Activated CD4-positive, CD25-positive, alpha-beta regulatory T cell treated with anti-CD3 and anti-CD28 coated beads, Interleukin-2, amount 50 U/mL, for 72 hours (primary cell): ENCODE measurements around the gene PALLD.
"Not testable (repeated sequence)": the region's sequence is repeated elsewhere in the genome, so short reads cannot be mapped to it uniquely, and the experiment has no call there.

ENCODE experiments used
- DNase-seq: peaks from one replicate; pipeline ENCODE4 v3.0.0; 2021

Gene PALLD

GRCh38 chr4:168805341-168805740 is 308.5 kb downstream of the PALLD start:
- no peak for DNase-seq

DNA sequence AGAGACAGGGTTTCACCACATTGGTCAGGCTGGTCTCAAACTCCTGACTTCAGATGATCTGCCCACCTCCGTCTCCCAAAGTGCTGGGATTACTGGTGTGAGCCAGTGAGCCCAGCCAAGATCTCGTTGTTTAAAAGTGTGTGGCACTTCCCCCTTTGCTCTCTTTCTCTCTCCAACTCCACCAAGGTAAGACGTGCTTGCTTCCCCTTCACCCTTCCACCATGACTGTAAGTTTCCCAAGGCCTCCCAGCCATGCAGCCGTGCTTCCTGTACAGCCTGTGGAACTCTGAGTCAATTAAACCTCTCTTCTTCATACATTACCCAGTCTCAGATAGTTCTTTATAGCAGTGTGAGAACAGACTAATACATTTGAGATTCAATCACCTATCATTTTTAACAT is 309.4 kb downstream of the PALLD start:
- not testable (repeated sequence) for DNase-seq

- no peak for DNase-seq
Measured at GRCh38 chr4:168811207-168811606, 314.4 kb downstream of the PALLD start.

DNA sequence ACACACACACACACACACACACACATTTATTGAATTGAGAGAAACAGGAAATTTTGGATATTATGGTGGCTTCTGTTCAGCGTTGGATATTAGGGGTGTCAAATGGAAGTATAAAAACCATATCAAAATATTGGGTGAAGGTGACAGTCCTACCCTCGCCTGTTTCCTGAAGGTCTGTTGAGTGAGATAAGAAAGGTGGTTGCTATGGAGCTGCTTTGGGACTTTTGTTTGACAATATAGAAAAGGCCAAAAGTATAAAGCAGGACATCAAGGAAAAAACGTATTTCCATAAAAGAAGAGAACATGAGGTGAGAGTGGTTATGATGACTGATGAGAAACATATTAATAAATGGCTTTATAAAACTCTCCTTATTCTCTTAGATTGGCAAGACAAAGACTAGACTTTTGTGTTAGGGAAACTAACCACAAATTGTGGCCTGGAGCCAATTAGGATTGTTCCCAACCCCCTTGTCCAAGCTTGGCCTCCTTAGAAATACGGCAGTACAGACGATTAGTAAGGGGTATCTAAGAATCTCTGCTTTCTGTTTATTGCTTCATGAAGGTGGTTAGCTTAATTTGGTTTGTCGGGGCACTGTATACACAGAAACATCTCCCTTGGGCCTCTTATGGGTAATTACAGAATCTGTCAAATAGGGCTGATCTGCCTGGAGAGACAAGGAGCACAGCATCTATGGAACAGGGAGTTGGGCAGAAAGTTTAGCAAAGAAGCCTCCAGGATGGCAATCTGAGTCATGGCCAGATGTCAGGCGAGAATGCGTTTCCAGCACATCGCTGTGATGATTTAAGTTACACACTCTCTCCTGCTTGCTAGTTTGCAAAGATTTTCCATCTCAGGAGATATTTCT is 315.2 kb downstream of the PALLD start:
- no peak for DNase-seq

- DNase-seq: no peak
Measured at GRCh38 chr4:168812806-168813205, 316.0 kb downstream of the PALLD start.

DNA sequence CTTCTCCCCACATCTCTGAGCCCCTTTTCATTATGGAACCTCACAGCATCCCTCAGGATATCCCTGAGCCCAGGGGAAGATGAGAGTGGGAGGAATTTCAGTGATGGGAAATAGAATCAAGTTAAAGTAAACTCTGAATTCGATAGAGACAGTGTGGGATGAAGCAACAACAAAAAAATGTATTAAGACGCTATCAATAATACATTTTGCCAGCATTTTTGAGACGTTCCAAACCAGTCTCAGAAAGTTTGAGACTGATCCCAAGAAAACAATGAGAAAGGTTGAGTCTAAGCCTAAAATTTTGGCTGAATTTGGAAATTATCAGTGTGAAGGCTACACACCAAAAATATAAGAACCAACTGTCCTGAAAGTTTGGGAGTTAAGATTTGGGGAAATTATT is 317.0 kb downstream of the PALLD start:
- DNase-seq: no peak

- no peak for DNase-seq
Measured at GRCh38 chr4:168815379-168816345, 318.8 kb downstream of the PALLD start.

- no peak for DNase-seq
Measured at GRCh38 chr4:168817370-168817769, 320.5 kb downstream of the PALLD start.

DNA sequence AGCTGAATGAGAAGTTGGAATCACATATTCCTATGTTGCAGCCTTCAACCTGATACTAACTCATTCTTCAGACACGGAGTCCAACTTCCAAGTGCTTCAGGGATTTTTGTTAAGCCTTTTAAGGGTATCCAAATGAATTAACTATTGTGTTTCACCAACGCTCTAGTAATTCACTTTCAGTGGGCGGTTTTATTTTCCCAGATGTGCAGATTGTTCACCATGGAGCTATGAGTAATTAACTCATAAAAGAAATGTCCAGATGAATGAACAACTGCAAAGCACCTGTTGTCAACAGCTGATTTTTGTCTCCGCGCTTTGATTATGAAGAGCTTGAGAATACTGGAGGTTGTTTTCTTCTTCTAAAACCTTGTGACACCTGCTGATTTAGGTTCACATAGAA is 325.6 kb downstream of the PALLD start:
- DNase-seq: no peak

GRCh38 chr4:168825975-168826374 is 329.1 kb downstream of the PALLD start:
- DNase-seq: no peak

GRCh38 chr4:168826620-168827019 is 329.8 kb downstream of the PALLD start:
- no peak for DNase-seq

- DNase-seq: no peak
Measured at GRCh38 chr4:168830777-168831512, 334.1 kb downstream of the PALLD start.

- no peak for DNase-seq
Measured at GRCh38 chr4:168831585-168831918, 334.7 kb downstream of the PALLD start.

DNA sequence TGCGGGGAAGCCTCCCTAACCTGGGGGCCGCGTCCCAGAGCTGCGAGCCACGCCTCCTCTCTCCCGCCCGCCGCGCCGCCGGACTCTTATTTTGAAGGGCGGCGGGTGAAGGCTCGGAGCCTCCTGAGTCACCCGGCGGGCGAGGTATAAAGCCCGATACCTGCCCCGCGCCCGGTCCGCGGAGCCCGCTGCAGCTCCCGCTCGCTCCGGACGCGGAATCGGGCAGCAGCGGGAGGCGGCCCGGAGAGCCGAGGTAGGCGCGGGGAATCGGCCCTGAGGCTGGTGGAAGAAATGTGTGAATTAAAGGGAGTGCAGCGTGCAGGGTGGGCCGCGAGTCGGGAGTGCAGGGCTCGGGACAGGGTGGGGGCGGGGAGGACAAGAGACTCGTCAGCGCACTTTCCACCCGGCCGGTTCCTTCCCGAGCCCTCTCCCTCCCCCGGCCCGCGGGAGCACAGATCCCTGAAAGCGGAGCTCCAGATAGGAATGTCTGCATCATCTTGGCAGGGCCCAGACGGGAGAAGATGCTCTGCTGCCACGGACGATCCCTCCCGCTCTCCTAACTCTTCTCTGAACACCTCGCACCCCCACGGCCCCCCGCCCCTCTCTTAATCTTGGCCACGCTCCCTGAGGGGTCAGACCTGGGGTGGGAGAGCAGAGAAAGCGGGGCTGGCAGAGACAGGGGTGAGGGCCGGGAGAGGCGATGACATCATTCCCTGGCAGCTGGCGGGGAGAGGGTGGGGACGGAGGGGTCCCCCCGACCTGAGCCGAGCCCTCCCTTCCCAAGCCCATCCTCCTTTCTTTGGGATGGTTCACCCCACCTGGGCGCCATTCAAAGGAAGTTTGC is 335.3 kb downstream of the PALLD start:
- DNase-seq: peak; percentile 59

GRCh38 chr4:168832763-168833575 is 336.1 kb downstream of the PALLD start:
- no peak for DNase-seq

DNA sequence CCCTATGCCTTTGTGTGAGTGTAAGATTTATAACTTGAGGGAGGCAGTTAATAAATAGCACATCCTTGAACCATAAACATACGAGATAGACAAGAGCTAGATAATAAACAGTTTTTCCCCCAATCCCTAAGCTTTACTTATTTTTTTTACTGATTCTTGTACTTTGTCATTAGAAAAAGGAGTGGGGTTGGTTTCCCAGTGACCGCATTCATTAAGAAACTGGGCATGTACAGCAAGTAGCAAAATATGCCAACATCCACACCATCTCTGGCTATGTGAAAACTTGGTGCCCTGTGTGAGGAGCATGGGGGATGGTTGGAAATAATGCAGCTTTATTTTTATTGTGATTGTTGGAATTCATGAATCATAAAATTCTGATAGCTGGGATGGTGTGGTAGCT is 337.0 kb downstream of the PALLD start:
- no peak for DNase-seq

DNA sequence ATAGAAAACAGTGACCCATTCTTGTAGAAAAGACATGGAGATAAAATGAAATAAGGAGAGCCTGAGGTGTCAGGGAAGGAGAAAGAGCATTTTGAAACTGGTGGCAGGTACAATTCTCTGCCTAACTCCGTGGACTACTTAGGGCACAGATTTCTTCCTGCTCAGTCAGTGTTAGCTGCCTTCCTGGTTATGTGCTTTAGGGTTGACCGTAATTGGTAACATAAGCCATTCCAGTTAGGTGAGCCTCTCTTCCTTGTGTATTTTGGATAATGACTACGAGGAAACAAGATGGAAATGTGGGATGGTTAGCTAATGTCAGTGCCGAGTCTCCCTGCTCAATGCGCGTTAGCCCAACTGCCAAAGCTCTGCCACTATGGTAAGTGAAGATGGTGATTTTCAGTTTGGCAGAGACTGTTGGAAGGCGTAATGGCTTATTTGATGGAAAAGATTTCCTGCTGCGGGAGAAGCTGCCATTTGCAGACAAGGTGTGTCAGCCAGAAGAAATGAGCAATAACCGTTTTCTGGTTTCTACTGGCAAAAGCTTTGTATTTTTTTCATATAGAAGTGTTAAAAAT is 339.1 kb downstream of the PALLD start:
- no peak for DNase-seq

- no peak for DNase-seq
Measured at GRCh38 chr4:168836490-168836889, 339.6 kb downstream of the PALLD start.

- DNase-seq: no peak
Measured at GRCh38 chr4:168837922-168838321, 341.1 kb downstream of the PALLD start.

DNA sequence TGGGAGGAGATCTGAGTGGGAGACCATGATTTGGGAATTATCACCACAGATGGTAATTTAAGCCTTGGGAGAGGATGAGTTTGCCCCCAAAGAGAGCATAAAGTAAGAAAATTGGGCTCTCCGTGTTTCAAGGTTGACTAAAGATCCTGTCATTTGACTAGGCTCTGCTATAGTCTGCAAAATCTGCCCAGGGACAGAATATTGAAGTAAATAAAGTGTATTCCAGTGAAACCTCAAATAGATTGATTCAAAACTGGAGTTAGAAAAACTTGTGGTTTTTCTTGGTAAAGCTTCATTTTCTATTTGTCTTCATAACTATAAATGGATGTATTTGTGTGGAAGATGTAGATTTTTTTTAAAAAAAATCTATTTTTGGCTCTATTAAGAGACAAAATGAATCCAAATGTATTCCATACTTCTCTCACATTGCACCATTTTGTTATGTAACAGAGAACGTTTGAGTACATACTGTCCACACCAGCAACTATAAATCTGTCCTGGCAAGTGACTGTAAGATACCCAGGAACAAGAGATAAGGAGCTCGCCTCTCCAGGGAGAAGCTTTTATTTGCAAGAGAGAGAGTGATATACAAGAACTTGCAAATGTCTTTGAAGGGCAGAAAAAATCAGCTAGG is 343.0 kb downstream of the PALLD start:
- no peak for DNase-seq

GRCh38 chr4:168840392-168840763 is 343.5 kb downstream of the PALLD start:
- DNase-seq: no peak
